Neural cell (in vitro differentiated cells): ENCODE results near the gene SPECC1.

Source experiments
- CTCF ChIP-seq: fragments of 450-650 bp; IDR thresholded peaks from 2 replicates; pipeline ENCODE4 v1.5.1; 2014; ENCODE audit warnings: antibody characterized with exemption, mild to moderate bottlenecking, moderate library complexity; ENCODE audit not compliant: poor library complexity, severe bottlenecking
- EP300 ChIP-seq: fragments of 450-650 bp; conservative IDR thresholded peaks from 2 replicates; pipeline ENCODE4 v1.6.1; 2014; ENCODE audit warnings: antibody characterized with exemption, mild to moderate bottlenecking, moderate library complexity; ENCODE audit not compliant: poor library complexity, severe bottlenecking
- EZH2 ChIP-seq: fragments of 200-600, 300-800 bp; shearing (Covaris generic), sonication (generic); IDR thresholded peaks from 2 replicates; pipeline ENCODE4 v1.6.1; 2014; ENCODE audit warnings: antibody characterized with exemption, low read length, borderline replicate concordance, mild to moderate bottlenecking; ENCODE audit not compliant: insufficient read depth, poor library complexity, severe bottlenecking
- POLR2AphosphoS5 ChIP-seq: IDR thresholded peaks from 2 replicates; pipeline ENCODE4 v1.6.1; 2012
- RAD21 ChIP-seq: fragments of 450-650 bp; conservative IDR thresholded peaks from 2 replicates; pipeline ENCODE4 v1.6.1; 2014; ENCODE audit warnings: antibody characterized with exemption, mild to moderate bottlenecking, moderate library complexity
- REST ChIP-seq: IDR thresholded peaks from 2 replicates; pipeline ENCODE4 v1.6.1; 2012; ENCODE audit warnings: borderline replicate concordance
- TAF1 ChIP-seq: IDR thresholded peaks from 2 replicates; pipeline ENCODE4 v1.6.1; 2012; ENCODE audit warnings: low read depth

GRCh38 chr17:20012017-20012536 lies 2.9 kb downstream of the SPECC1 start:
- TF ChIP-seq CTCF (no peak), TAF1 (no peak), POLR2AphosphoS5 (no peak), REST (no peak), EP300 (no peak), EZH2 (no peak), RAD21 (no peak)
